Measurements from ENCODE around the gene NBEAL1.

DNA sequence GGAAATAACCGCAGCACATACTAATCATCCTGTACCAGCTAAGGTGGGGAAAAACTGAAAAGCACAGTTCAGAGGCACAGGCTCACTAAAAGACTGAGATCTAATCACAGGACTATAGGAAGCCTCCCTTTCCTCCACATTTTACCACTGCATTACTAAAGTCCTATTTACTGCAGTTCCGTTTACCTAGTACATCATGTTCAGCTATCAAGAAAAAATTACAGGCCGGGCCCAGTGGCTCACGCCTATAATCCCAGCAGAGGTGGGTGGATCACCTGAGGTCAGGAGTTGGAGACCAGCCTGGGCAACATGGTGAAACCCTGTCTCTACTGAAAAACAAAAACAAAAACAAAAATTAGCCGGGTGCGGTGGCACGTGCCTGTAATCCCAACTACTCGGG, 11.0 kb upstream of the NBEAL1 start:
- no peak for TF ChIP-seq RFX5 (IDR thresholded peaks at IDR 0.05; ENCODE audit: borderline replicate concordance, low read depth, low read length)
- TF ChIP-seq YY1 (IDR thresholded peaks at IDR 0.05; ENCODE audit: low read depth, low read length) = no peak
- TF ChIP-seq HDAC2 (IDR thresholded peaks at IDR 0.05; ENCODE audit: borderline replicate concordance in 1 of 2, low read depth in 2 of 2, low read length in 2 of 2) = no peak
- TF ChIP-seq PHF8 (conservative IDR thresholded peaks at IDR 0.05; ENCODE audit: low read depth, low read length) = no peak
- TF ChIP-seq, protein P1, sequence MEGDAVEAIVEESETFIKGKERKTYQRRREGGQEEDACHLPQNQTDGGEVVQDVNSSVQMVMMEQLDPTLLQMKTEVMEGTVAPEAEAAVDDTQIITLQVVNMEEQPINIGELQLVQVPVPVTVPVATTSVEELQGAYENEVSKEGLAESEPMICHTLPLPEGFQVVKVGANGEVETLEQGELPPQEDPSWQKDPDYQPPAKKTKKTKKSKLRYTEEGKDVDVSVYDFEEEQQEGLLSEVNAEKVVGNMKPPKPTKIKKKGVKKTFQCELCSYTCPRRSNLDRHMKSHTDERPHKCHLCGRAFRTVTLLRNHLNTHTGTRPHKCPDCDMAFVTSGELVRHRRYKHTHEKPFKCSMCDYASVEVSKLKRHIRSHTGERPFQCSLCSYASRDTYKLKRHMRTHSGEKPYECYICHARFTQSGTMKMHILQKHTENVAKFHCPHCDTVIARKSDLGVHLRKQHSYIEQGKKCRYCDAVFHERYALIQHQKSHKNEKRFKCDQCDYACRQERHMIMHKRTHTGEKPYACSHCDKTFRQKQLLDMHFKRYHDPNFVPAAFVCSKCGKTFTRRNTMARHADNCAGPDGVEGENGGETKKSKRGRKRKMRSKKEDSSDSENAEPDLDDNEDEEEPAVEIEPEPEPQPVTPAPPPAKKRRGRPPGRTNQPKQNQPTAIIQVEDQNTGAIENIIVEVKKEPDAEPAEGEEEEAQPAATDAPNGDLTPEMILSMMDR (IDR thresholded peaks at IDR 0.05; ENCODE audit: control extremely low read depth in 1 of 3, insufficient read depth in 1 of 3, low read depth in 1 of 3, low read length in 3 of 3) = no peak
- TF ChIP-seq, protein P2, sequence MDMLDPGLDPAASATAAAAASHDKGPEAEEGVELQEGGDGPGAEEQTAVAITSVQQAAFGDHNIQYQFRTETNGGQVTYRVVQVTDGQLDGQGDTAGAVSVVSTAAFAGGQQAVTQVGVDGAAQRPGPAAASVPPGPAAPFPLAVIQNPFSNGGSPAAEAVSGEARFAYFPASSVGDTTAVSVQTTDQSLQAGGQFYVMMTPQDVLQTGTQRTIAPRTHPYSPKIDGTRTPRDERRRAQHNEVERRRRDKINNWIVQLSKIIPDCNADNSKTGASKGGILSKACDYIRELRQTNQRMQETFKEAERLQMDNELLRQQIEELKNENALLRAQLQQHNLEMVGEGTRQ (IDR thresholded peaks at IDR 0.05; ENCODE audit: low read length) = no peak
- TF ChIP-seq, protein P3, sequence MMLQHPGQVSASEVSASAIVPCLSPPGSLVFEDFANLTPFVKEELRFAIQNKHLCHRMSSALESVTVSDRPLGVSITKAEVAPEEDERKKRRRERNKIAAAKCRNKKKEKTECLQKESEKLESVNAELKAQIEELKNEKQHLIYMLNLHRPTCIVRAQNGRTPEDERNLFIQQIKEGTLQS (IDR thresholded peaks at IDR 0.05; ENCODE audit: insufficient read depth, low read depth, low read length) = no peak
- no peak for TF ChIP-seq SP4 (IDR thresholded peaks at IDR 0.05; ENCODE audit: low read length)
